Upper lobe of left lung (tissue), 4 donors: ENCODE data around the gene NAA15.

Experiments used
- EP300 ChIP-seq, 4 donors: sonication (generic); formaldehyde crosslinking; IDR thresholded peaks; one replicate each; pipeline ENCODE4 v1.5.1; 2017; ENCODE audit warnings: antibody characterized with exemption in 4 of 4, control low read depth in 2 of 4
- POLR2A ChIP-seq, 4 donors: fragments of 450-650 bp; IDR thresholded peaks; one replicate each; pipeline ENCODE4 v1.5.1; 2016 to 2017; ENCODE audit warnings: antibody characterized with exemption in 4 of 4, mild to moderate bottlenecking in 2 of 4
- POLR2AphosphoS5 ChIP-seq, 2 donors: sonication (generic); formaldehyde crosslinking; IDR thresholded peaks; one replicate each; pipeline ENCODE4 v1.5.1; 2017; ENCODE audit warnings: antibody characterized with exemption in 2 of 2
- TF ChIP-seq, protein P1 (sequence below), 6 experiments: fragments of 450-650 bp in 4 of 6; fragments of 200-600 bp in 2 of 6; sonication (generic) in 2 of 6; IDR thresholded peaks; one replicate each; pipeline ENCODE4 v1.5.1; 2016 to 2019; ENCODE audit warnings: antibody characterized with exemption in 6 of 6

DNA sequence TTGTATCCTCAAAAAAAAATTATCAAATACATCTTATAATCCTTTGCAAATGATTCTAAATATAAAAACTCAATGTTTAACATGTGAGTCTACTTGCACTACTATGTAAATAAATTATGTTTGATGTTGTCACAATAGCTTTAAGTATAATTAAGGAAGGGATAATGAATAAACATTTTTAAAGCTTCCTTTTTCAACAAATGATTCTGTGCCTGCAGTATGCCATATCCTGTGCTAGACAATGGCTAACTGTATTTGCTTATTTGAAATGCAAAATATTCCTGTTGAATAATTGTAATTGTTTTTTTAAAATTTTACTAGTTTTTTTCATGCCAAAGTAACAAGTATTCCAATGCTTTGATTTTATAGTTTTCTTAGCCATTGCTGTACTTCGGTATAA lies 60.0 kb downstream of the NAA15 start:
- TF ChIP-seq, protein P1, sequence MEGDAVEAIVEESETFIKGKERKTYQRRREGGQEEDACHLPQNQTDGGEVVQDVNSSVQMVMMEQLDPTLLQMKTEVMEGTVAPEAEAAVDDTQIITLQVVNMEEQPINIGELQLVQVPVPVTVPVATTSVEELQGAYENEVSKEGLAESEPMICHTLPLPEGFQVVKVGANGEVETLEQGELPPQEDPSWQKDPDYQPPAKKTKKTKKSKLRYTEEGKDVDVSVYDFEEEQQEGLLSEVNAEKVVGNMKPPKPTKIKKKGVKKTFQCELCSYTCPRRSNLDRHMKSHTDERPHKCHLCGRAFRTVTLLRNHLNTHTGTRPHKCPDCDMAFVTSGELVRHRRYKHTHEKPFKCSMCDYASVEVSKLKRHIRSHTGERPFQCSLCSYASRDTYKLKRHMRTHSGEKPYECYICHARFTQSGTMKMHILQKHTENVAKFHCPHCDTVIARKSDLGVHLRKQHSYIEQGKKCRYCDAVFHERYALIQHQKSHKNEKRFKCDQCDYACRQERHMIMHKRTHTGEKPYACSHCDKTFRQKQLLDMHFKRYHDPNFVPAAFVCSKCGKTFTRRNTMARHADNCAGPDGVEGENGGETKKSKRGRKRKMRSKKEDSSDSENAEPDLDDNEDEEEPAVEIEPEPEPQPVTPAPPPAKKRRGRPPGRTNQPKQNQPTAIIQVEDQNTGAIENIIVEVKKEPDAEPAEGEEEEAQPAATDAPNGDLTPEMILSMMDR (IDR thresholded peaks at IDR 0.05): no peak
- TF ChIP-seq POLR2A (IDR thresholded peaks at IDR 0.05) (no peak), EP300 (IDR thresholded peaks at IDR 0.05) (no peak), POLR2AphosphoS5 (IDR thresholded peaks at IDR 0.05) (no peak)
